Measurements from ENCODE around the gene TNFRSF14. TPM values are rescaled to one million over a fixed set of nuclear protein-coding genes. Genes with fewer than 3 reads are reported as not detected.

The TNFRSF14 gene
- polyA plus RNA-seq, 3 donors = 14.7 to 18.0 (median 15.5) TPM

- no peak for DNase-seq (ENCODE audit: low read depth in 3 of 3, low spot score in 2 of 3)
These were observed 29.3 kb downstream of the TNFRSF14 start for GRCh38 chr1:2585318-2586092.

- DNase-seq (ENCODE audit: low read depth in 3 of 3, low spot score in 2 of 3) = peak; percentile 87 to 96 (median 95)
These were observed 30.2 kb downstream of the TNFRSF14 start, which contains the start of gene PRXL2B for GRCh38 chr1:2586154-2587070. TSS of gene PRXL2B (plus strand) at chr1:2586777. CDS start at chr1:2586886, 109 bp downstream.

- DNase-seq (ENCODE audit: low read depth in 3 of 3, low spot score in 2 of 3) = no peak
These were observed 31.1 kb downstream of the TNFRSF14 start for GRCh38 chr1:2587071-2587859.

- DNase-seq (ENCODE audit: low read depth in 3 of 3, low spot score in 2 of 3) = no peak
These were observed 31.8 kb downstream of the TNFRSF14 start for GRCh38 chr1:2587860-2588571.

GRCh38 chr1:2588661-2589430, 32.7 kb downstream of the TNFRSF14 start:
- DNase-seq (ENCODE audit: low read depth in 3 of 3, low spot score in 2 of 3) = no peak

GRCh38 chr1:2589431-2590232, 33.5 kb downstream of the TNFRSF14 start:
- DNase-seq (ENCODE audit: low read depth in 3 of 3, low spot score in 2 of 3) = no peak

GRCh38 chr1:2590233-2591141, 34.3 kb downstream of the TNFRSF14 start:
- DNase-seq (ENCODE audit: low read depth in 3 of 3, low spot score in 2 of 3) = no peak

GRCh38 chr1:2591233-2591580, 35.0 kb downstream of the TNFRSF14 start:
- DNase-seq (ENCODE audit: low read depth in 3 of 3, low spot score in 2 of 3) = no peak

GRCh38 chr1:2591581-2592261, 35.5 kb downstream of the TNFRSF14 start:
- no peak for DNase-seq (ENCODE audit: low read depth in 3 of 3, low spot score in 2 of 3)

- DNase-seq (ENCODE audit: low read depth in 3 of 3, low spot score in 2 of 3) = no peak
These were observed 36.5 kb downstream of the TNFRSF14 start for GRCh38 chr1:2592672-2593071.

GRCh38 chr1:2593251-2593878, 37.2 kb downstream of the TNFRSF14 start:
- no peak for DNase-seq (ENCODE audit: low read depth in 3 of 3, low spot score in 2 of 3)

- DNase-seq (ENCODE audit: low read depth in 3 of 3, low spot score in 2 of 3) = no peak
These were observed 38.0 kb downstream of the TNFRSF14 start for GRCh38 chr1:2594001-2594640.

GRCh38 chr1:2594641-2595131, 38.5 kb downstream of the TNFRSF14 start:
- no peak for DNase-seq (ENCODE audit: low read depth in 3 of 3, low spot score in 2 of 3)

GRCh38 chr1:2595261-2595811, 39.2 kb downstream of the TNFRSF14 start:
- DNase-seq (ENCODE audit: low read depth in 3 of 3, low spot score in 2 of 3) = no peak

GRCh38 chr1:2595812-2596529, 39.8 kb downstream of the TNFRSF14 start:
- DNase-seq (ENCODE audit: low read depth in 3 of 3, low spot score in 2 of 3) = no peak
